Fibroblast of lung (primary cell): Measurements from ENCODE around the gene MED14. TPM values are rescaled to one million over a fixed set of nuclear protein-coding genes. Genes with fewer than 3 reads are reported as not detected.
A peak's percentile ranks its signal among the peaks of the same experiment; 100 is the strongest.

Experiments used
- DNase-seq, 2 donors: peaks; one replicate each; pipeline versions ENCODE4 v3.0.0 to v3.0.0-alpha.2; 2010; ENCODE audit warnings: low read depth in 2 of 2
- H2AFZ ChIP-seq: 2 replicates; pipeline ENCODE4 v1.5.1; 2012; ENCODE audit warnings: low read length, control low read depth, inconsistent platforms
- H3K27ac ChIP-seq: 2 replicates; pipeline ENCODE4 v1.5.1; 2011; ENCODE audit warnings: low read length, control low read depth; ENCODE audit not compliant: insufficient read depth
- H3K27me3 ChIP-seq: 2 replicates; pipeline ENCODE4 v1.5.1; 2011; ENCODE audit warnings: mild to moderate bottlenecking, low read length; ENCODE audit not compliant: control insufficient read depth, insufficient read depth
- H3K36me3 ChIP-seq: 2 replicates; pipeline ENCODE4 v1.5.1; 2011; ENCODE audit warnings: low read length; ENCODE audit not compliant: control insufficient read depth, insufficient read depth
- H3K4me1 ChIP-seq: 2 replicates; pipeline ENCODE4 v1.5.1; 2011; ENCODE audit warnings: low read length; ENCODE audit not compliant: control insufficient read depth, insufficient read depth; ENCODE audit errors: extremely low read depth
- H3K4me2 ChIP-seq: 2 replicates; pipeline ENCODE4 v1.5.1; 2011; ENCODE audit warnings: low read length, control low read depth; ENCODE audit not compliant: insufficient read depth; ENCODE audit errors: extremely low read depth
- H3K4me3 ChIP-seq, 4 experiments: fragments of 200-600 bp in 1 of 4; sonication (generic) in 1 of 4; replicated peaks in 1 of 4; 2 replicates each; pipeline ENCODE4 v1.5.1; 2011 to 2016; ENCODE audit warnings: low read length in 4 of 4, low read depth in 3 of 4, mild to moderate bottlenecking in 3 of 4, control low read depth in 2 of 4, inconsistent platforms in 1 of 4, mixed read lengths in 1 of 4; ENCODE audit not compliant: insufficient read depth in 1 of 4; ENCODE audit errors: control extremely low read depth in 1 of 4
- H3K79me2 ChIP-seq: 2 replicates; pipeline ENCODE4 v1.5.1; 2012; ENCODE audit warnings: mild to moderate bottlenecking, low read length, inconsistent platforms; ENCODE audit not compliant: control insufficient read depth, insufficient read depth
- H3K9ac ChIP-seq: 2 replicates; pipeline ENCODE4 v1.5.1; 2011; ENCODE audit warnings: mild to moderate bottlenecking, low read length, control low read depth; ENCODE audit not compliant: insufficient read depth
- H3K9me3 ChIP-seq: 2 replicates; pipeline ENCODE4 v1.5.1; 2012; ENCODE audit warnings: low read depth, low read length; ENCODE audit not compliant: control insufficient read depth, insufficient read depth
- H4K20me1 ChIP-seq: 2 replicates; pipeline ENCODE4 v1.5.1; 2011; ENCODE audit warnings: low read length; ENCODE audit not compliant: control insufficient read depth, insufficient read depth; ENCODE audit errors: extremely low read depth
- EZH2 ChIP-seq: IDR thresholded peaks from 2 replicates; pipeline ENCODE4 v1.5.1; 2012; ENCODE audit warnings: low read length, control low read depth, mild to moderate bottlenecking; ENCODE audit errors: missing control alignments
- polyA plus RNA-seq, 2 donors: library from polyadenylated mRNA; depleted of rRNA in 1 of 2; stranded (reverse) in 1 of 2; unstranded in 1 of 2; fragments of >200 nt; gene quantifications; 2 replicates each; pipeline ENCODE4 v1.2.1, GENCODE V29; 2011 to 2012; ENCODE audit warnings: missing spikeins in 1 of 2
- total RNA-seq: library from RNA; depleted of rRNA; stranded (reverse); fragments of >200 nt; gene quantifications from 2 replicates; pipeline ENCODE4 v1.2.1, GENCODE V29; 2014
- TF ChIP-seq, protein P1 (sequence below), 2 donors: IDR thresholded peaks in 1 of 2; conservative IDR thresholded peaks in 1 of 2; 1 replicate in 1 of 2; 2 replicates in 1 of 2; pipeline ENCODE4 v1.5.1; 2011 to 2012; ENCODE audit warnings: low read length in 2 of 2, control low read depth in 1 of 2, inconsistent platforms in 1 of 2, low read depth in 1 of 2, mild to moderate bottlenecking in 1 of 2

The MED14 gene
- total and polyA plus RNA-seq, 2 donors (not counting 1 experiment from before 2014, with no cell fraction given): 18.3 to 31.3 TPM

DNA sequence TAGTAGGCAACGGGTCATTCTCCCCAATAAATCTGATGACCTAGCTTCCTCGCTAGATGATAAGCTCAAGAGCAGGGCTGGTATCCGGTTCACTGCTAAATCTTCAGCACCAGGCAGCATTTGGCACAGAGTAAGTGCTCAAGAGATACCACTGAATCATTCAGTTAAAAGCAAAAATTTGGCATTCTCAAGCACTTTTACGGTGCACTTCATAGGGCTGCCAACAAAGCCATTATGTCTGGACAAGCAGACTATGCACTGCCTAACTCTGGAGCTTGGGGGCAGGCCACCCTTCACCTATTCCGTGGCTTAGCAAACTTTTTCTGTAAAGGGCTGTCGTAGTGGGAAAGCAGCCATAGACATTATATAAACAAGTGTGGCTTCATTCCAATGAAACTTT, 64.2 kb downstream of the MED14 start:
- Histone ChIP-seq H3K4me1 (no peaks in the 10 kb centered on the region), H3K9me3 (no peaks in the 10 kb centered on the region), H3K4me3 (no peak overlapping the region), H4K20me1 (no peaks in the 10 kb centered on the region), H3K9ac (no peak overlapping the region), H3K36me3 (no peaks in the 10 kb centered on the region), H3K79me2 (no peaks in the 10 kb centered on the region), H2AFZ (no peak overlapping the region), H3K27ac (no peak overlapping the region), H3K27me3 (no peaks in the 10 kb centered on the region), H3K4me2 (no peak overlapping the region)
- no peak for TF ChIP-seq EZH2
- TF ChIP-seq, protein P1, sequence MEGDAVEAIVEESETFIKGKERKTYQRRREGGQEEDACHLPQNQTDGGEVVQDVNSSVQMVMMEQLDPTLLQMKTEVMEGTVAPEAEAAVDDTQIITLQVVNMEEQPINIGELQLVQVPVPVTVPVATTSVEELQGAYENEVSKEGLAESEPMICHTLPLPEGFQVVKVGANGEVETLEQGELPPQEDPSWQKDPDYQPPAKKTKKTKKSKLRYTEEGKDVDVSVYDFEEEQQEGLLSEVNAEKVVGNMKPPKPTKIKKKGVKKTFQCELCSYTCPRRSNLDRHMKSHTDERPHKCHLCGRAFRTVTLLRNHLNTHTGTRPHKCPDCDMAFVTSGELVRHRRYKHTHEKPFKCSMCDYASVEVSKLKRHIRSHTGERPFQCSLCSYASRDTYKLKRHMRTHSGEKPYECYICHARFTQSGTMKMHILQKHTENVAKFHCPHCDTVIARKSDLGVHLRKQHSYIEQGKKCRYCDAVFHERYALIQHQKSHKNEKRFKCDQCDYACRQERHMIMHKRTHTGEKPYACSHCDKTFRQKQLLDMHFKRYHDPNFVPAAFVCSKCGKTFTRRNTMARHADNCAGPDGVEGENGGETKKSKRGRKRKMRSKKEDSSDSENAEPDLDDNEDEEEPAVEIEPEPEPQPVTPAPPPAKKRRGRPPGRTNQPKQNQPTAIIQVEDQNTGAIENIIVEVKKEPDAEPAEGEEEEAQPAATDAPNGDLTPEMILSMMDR (conservative IDR thresholded peaks at IDR 0.05 in 1 of 2, IDR thresholded peaks at IDR 0.05 in 1 of 2; ENCODE audit: low read depth in 1 of 2, low read length in 2 of 2): no peak
- peak in 1 of 2 donors; percentile 21 for DNase-seq

DNA sequence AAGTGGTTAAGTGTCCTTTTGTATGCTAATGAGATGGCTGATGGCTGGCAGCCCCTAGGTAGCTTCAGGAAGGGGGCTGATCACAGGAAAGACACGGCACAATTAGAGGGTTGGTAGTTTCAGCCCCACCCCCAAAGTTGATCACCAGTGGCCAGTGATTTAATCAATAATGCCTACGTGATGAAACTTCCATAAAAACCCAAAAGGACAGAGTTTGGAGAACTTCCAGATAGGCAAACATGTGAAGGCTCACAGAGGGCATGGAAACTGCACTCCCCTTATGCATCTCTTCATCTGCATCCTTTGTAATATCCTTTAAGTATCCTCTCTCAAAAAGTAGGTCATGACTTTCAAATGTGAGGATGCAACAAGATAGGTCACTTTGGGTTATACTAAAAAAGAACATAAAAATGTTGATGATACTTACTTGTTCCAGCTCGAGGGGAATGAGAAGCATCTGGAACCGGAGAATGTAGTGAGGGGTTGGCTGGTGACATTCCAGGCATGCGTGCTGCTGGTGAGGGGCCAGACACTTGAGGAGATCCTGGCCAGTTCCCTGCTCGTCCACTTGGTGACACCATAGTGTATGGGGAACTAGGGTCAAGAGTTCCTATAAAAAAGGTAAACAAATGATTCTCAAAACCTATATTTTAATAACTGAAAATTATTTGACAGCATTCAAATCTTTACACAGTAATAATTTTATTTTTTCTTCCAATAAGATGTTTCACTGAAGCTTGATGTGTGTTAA, 71.3 kb downstream of the MED14 start:
- Histone ChIP-seq H3K36me3 (peaks cover 2% of the 10 kb centered on the region), H3K4me3 (no peak overlapping the region), H3K9ac (no peak overlapping the region), H2AFZ (no peak overlapping the region), H3K27me3 (no peaks in the 10 kb centered on the region), H4K20me1 (no peaks in the 10 kb centered on the region), H3K4me2 (no peak overlapping the region), H3K9me3 (no peaks in the 10 kb centered on the region), H3K79me2 (no peaks in the 10 kb centered on the region), H3K4me1 (no peaks in the 10 kb centered on the region), H3K27ac (no peak overlapping the region)
- no peak for TF ChIP-seq EZH2
- TF ChIP-seq, protein P1 (conservative IDR thresholded peaks at IDR 0.05 in 1 of 2, IDR thresholded peaks at IDR 0.05 in 1 of 2; ENCODE audit: low read depth in 1 of 2, low read length in 2 of 2): peak; percentile 36 to 53
- peak; percentile 18 to 42 for DNase-seq

DNA sequence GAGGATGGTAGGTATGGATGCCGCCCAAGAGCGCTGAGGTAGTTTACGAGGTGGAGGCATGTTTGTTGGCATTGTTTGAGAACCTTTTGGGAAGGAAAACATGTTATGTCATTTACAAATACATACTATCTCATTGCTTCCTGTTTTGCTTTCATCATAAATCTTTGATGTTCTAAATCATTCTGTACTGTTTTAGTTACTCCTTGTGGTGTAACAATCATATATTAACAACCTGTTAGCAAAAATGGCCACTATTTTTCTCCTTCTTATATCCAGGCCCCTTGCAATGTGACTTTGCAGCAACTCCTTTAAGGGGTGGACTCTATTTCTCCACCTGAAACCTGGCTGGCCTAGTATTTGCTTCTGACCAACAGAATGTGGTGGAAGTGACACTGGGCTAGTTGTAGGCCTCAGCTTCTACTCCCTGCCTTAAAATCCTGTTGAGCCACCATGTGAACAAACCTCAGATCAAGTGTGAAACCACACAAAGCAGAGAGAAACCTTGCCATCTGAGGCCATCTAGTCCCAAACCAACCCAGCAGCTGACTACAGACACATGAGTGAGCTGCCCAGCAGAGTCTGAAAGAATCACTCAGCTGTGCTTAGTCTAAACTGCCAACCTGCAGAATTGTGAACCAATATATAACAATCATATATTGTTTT, 72.1 kb downstream of the MED14 start:
- no peaks in the 10 kb centered on the region for H4K20me1 ChIP-seq
- no peak overlapping the region for H3K9ac ChIP-seq
- H3K79me2 ChIP-seq: no peaks in the 10 kb centered on the region
- H3K27ac ChIP-seq: no peak overlapping the region
- no peaks in the 10 kb centered on the region for H3K9me3 ChIP-seq
- no peaks in the 10 kb centered on the region for H3K4me1 ChIP-seq
- TF ChIP-seq, protein P1 (conservative IDR thresholded peaks at IDR 0.05 in 1 of 2, IDR thresholded peaks at IDR 0.05 in 1 of 2; ENCODE audit: low read depth in 1 of 2, low read length in 2 of 2): no peak
- TF ChIP-seq EZH2: no peak
- H3K27me3 ChIP-seq: no peaks in the 10 kb centered on the region
- no peak overlapping the region for H2AFZ ChIP-seq
- no peak for DNase-seq
- H3K4me3 ChIP-seq: no peak overlapping the region
- H3K36me3 ChIP-seq: peaks cover 2% of the 10 kb centered on the region
- H3K4me2 ChIP-seq: no peak overlapping the region
